GM19455 (cell line): Measurements from ENCODE around the gene DNAJB2.
A peak's percentile ranks its signal among the peaks of the same experiment; 100 is the strongest.
"Not testable (repeated sequence)": the region's sequence is repeated elsewhere in the genome, so short reads cannot be mapped to it uniquely, and the experiment has no call there.

Source experiments
- ATAC-seq: cut with Tn5 transposase; IDR thresholded peaks from one replicate; pipeline ENCODE4 v1.9.1; 2021; ENCODE audit not compliant: unreplicated experiment

Gene DNAJB2

GRCh38 chr2:219254590-219255201, 24.5 kb upstream of the DNAJB2 start:
- ATAC-seq: peak; percentile 7

- ATAC-seq: not testable (repeated sequence)
These were observed 20.2 kb upstream of the DNAJB2 start for GRCh38 chr2:219258942-219259341.

- no peak for ATAC-seq
These were observed 17.9 kb upstream of the DNAJB2 start for GRCh38 chr2:219261024-219261855.

- no peak for ATAC-seq
These were observed 12.9 kb upstream of the DNAJB2 start for GRCh38 chr2:219266232-219266631.

GRCh38 chr2:219266886-219267285, 12.3 kb upstream of the DNAJB2 start:
- no peak for ATAC-seq

- ATAC-seq: no peak
These were observed 10.9 kb upstream of the DNAJB2 start for GRCh38 chr2:219268294-219268693.

- ATAC-seq: no peak
These were observed 9.7 kb upstream of the DNAJB2 start for GRCh38 chr2:219269362-219270054.

- no peak for ATAC-seq
These were observed 9.2 kb upstream of the DNAJB2 start for GRCh38 chr2:219270055-219270372.

- ATAC-seq: no peak
These were observed 8.1 kb upstream of the DNAJB2 start for GRCh38 chr2:219271021-219271420.

GRCh38 chr2:219272356-219272755, 6.8 kb upstream of the DNAJB2 start:
- no peak for ATAC-seq

- ATAC-seq: no peak
These were observed 6.2 kb upstream of the DNAJB2 start for GRCh38 chr2:219272995-219273394.

GRCh38 chr2:219273937-219274336, 5.2 kb upstream of the DNAJB2 start:
- no peak for ATAC-seq

GRCh38 chr2:219274361-219274921, 4.7 kb upstream of the DNAJB2 start:
- ATAC-seq: no peak

GRCh38 chr2:219277703-219278654, 1.2 kb upstream of the DNAJB2 start:
- ATAC-seq: peak; percentile 33

- ATAC-seq: no peak
These were observed 463 bp upstream of the DNAJB2 start for GRCh38 chr2:219278655-219279150.

- no peak for ATAC-seq
These were observed 850 bp downstream of the DNAJB2 start for GRCh38 chr2:219279916-219280516.

GRCh38 chr2:219280651-219281050, 1.5 kb downstream of the DNAJB2 start:
- no peak for ATAC-seq

- ATAC-seq: no peak
These were observed 2.4 kb downstream of the DNAJB2 start for GRCh38 chr2:219281588-219281987.

GRCh38 chr2:219282375-219282774, 3.2 kb downstream of the DNAJB2 start:
- ATAC-seq: no peak

GRCh38 chr2:219282943-219283581, 3.9 kb downstream of the DNAJB2 start:
- ATAC-seq: no peak
